Measurements from ENCODE around the gene INO80D. TPM values are rescaled to one million over a fixed set of nuclear protein-coding genes. Genes with fewer than 3 reads are reported as not detected.
A peak's percentile ranks its signal among the peaks of the same experiment; 100 is the strongest.

The INO80D gene
- total RNA-seq, 1 donor from 2014 or later: 5.0 TPM

- DNase-seq (ENCODE audit: low read depth): no peak
- TF ChIP-seq CTCF (conservative IDR thresholded peaks at IDR 0.05; ENCODE audit: low read depth, low read length): no peak
- H3K4me3 ChIP-seq (ENCODE audit: low read depth, low read length): no peak overlapping the region
Measured at GRCh38 chr2:205976120-205976814, 109.7 kb downstream of the INO80D start.

GRCh38 chr2:205975082-205975949 is 110.7 kb downstream of the INO80D start:
- H3K4me3 ChIP-seq (ENCODE audit: low read depth, low read length): no peak overlapping the region
- DNase-seq (ENCODE audit: low read depth): peak; percentile 60
- TF ChIP-seq CTCF (conservative IDR thresholded peaks at IDR 0.05; ENCODE audit: low read depth, low read length): no peak

GRCh38 chr2:205972113-205972512 is 113.9 kb downstream of the INO80D start:
- no peak for DNase-seq (ENCODE audit: low read depth)
- no peak for TF ChIP-seq CTCF (conservative IDR thresholded peaks at IDR 0.05; ENCODE audit: low read depth, low read length)
- H3K4me3 ChIP-seq (ENCODE audit: low read depth, low read length): no peak overlapping the region

- no peak for TF ChIP-seq CTCF (conservative IDR thresholded peaks at IDR 0.05; ENCODE audit: low read depth, low read length)
- no peak for DNase-seq (ENCODE audit: low read depth)
- H3K4me3 ChIP-seq (ENCODE audit: low read depth, low read length): no peak overlapping the region
Measured at GRCh38 chr2:205970348-205970747, 115.6 kb downstream of the INO80D start.

GRCh38 chr2:205969584-205969983 is 116.4 kb downstream of the INO80D start:
- DNase-seq (ENCODE audit: low read depth): no peak
- TF ChIP-seq CTCF (conservative IDR thresholded peaks at IDR 0.05; ENCODE audit: low read depth, low read length): no peak

GRCh38 chr2:205967391-205968075 is 118.4 kb downstream of the INO80D start:
- no peak for TF ChIP-seq CTCF (conservative IDR thresholded peaks at IDR 0.05; ENCODE audit: low read depth, low read length)
- no peak for DNase-seq (ENCODE audit: low read depth)
- no peak overlapping the region for H3K4me3 ChIP-seq (ENCODE audit: low read depth, low read length)

More at GRCh38 chr2:205969584-205969983, 116.4 kb downstream of the INO80D start:
- no peak overlapping the region for H3K4me3 ChIP-seq (ENCODE audit: low read depth, low read length)
